Vagina (tissue), 2 donors: Measurements from ENCODE around the gene OR10H5.

Experiments used
- POLR2A ChIP-seq, 2 donors: fragments of 450-650 bp; IDR thresholded peaks; one replicate each; pipeline ENCODE4 v1.6.1; 2017; ENCODE audit warnings: antibody characterized with exemption in 2 of 2, mild to moderate bottlenecking in 2 of 2, moderate library complexity in 2 of 2
- POLR2AphosphoS5 ChIP-seq, 2 donors: sonication (generic); formaldehyde crosslinking; IDR thresholded peaks; one replicate each; pipeline ENCODE4 v1.9.0; 2017; ENCODE audit warnings: antibody characterized with exemption in 2 of 2, mild to moderate bottlenecking in 2 of 2, low read depth in 1 of 2; ENCODE audit not compliant: insufficient read depth in 1 of 2
- TF ChIP-seq, protein P1 (sequence below), 3 experiments: fragments of 450-650 bp in 2 of 3; fragments of 200-600 bp in 1 of 3; sonication (generic) in 1 of 3; IDR thresholded peaks; one replicate each; pipeline ENCODE4 v1.5.1; 2017 to 2019; ENCODE audit warnings: antibody characterized with exemption in 3 of 3, mild to moderate bottlenecking in 2 of 3, moderate library complexity in 2 of 3

DNA sequence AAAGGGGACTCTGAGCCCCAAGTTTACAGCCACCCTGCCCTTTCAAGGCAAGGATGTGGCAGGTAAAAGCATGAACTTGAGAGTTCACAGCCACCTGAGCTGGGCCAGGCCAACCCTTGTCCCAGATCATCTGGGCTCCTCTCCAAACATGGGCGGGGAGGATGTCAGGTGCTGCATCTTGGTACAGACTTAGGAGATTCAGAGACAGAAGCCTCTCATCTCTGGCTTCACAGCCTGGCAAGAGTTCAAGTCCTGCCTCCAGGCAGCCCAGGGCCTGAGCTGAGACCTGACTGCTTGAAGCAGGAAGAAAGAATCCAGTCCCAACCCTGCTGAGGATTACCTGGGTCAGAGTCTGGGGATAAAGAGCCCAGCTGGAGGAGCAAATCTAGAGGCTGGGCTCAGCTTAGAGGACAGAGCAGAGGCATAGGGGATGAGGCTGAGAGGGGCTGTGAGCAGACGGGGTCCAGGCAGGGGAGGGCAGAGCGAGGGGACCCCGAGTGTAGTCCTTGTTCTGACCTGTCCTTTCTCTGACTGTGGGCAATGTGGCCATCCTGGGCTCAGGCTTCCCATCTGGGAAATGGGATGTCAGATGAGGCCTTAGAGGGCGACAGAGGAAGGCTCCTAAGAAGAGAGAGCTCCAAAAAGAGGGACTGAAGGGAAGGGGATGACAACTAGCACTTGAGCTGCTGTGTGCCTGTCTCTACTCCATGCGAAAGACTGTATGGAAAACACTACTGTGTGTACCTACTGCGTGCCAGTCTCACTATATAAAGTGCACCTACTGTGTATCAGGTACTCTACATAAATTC lies 6.6 kb upstream of the OR10H5 start:
- TF ChIP-seq POLR2A (IDR thresholded peaks at IDR 0.05) (no peak), POLR2AphosphoS5 (IDR thresholded peaks at IDR 0.05; ENCODE audit: insufficient read depth in 1 of 2, low read depth in 1 of 2) (no peak)
- TF ChIP-seq, protein P1, sequence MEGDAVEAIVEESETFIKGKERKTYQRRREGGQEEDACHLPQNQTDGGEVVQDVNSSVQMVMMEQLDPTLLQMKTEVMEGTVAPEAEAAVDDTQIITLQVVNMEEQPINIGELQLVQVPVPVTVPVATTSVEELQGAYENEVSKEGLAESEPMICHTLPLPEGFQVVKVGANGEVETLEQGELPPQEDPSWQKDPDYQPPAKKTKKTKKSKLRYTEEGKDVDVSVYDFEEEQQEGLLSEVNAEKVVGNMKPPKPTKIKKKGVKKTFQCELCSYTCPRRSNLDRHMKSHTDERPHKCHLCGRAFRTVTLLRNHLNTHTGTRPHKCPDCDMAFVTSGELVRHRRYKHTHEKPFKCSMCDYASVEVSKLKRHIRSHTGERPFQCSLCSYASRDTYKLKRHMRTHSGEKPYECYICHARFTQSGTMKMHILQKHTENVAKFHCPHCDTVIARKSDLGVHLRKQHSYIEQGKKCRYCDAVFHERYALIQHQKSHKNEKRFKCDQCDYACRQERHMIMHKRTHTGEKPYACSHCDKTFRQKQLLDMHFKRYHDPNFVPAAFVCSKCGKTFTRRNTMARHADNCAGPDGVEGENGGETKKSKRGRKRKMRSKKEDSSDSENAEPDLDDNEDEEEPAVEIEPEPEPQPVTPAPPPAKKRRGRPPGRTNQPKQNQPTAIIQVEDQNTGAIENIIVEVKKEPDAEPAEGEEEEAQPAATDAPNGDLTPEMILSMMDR (IDR thresholded peaks at IDR 0.05) = no peak
